ENCODE measurements around the gene GMDS.

The GMDS gene

GRCh38 chr6:2021713-2022125, 223.7 kb downstream of the GMDS start:
- ChIA-PET CTCF (no interaction called here), POLR2A (ENCODE audit: low non-redundant PET) (interaction anchor here (0.6 kb wide), 1 partner anchor 435 kb away, joined by 7 read pairs; no protein-coding TSS in a partner anchor)
- peak; percentile 62 for DNase-seq (ENCODE audit: low spot score)
- peak overlapping the region; percentile 78 for H3K27ac ChIP-seq
- no peak for TF ChIP-seq CTCF (conservative IDR thresholded peaks at IDR 0.05; ENCODE audit: low read depth)

- H3K27ac ChIP-seq: no peak overlapping the region
- ChIA-PET CTCF (no interaction called here), POLR2A (ENCODE audit: low non-redundant PET) (no interaction called here)
- TF ChIP-seq CTCF (conservative IDR thresholded peaks at IDR 0.05; ENCODE audit: low read depth): no peak
- peak; percentile 73 for DNase-seq (ENCODE audit: low spot score)
Observed at GRCh38 chr6:2020909-2021308, 224.5 kb downstream of the GMDS start.

GRCh38 chr6:2019051-2019450, 226.4 kb downstream of the GMDS start:
- no peak for TF ChIP-seq CTCF (conservative IDR thresholded peaks at IDR 0.05; ENCODE audit: low read depth)
- ChIA-PET POLR2A (ENCODE audit: low non-redundant PET) (no interaction called here), CTCF (interaction anchor here (0.7 kb wide), 1 partner anchor 51 kb away, joined by 3 read pairs; no protein-coding TSS in a partner anchor)

GRCh38 chr6:2016040-2016439, 229.4 kb downstream of the GMDS start:
- DNase-seq (ENCODE audit: low spot score): no peak
- TF ChIP-seq CTCF (conservative IDR thresholded peaks at IDR 0.05; ENCODE audit: low read depth): no peak
- H3K27ac ChIP-seq: no peak overlapping the region
- ChIA-PET POLR2A (ENCODE audit: low non-redundant PET) (no interaction called here), CTCF (interaction anchor here (0.6 kb wide), 1 partner anchor 217 kb away, joined by 3 read pairs; no protein-coding TSS in a partner anchor)

More at GRCh38 chr6:2019051-2019450, 226.4 kb downstream of the GMDS start:
- DNase-seq (ENCODE audit: low spot score): no peak
- H3K27ac ChIP-seq: no peak overlapping the region

- POLR2A ChIA-PET (ENCODE audit: low non-redundant PET): no interaction called here
Observed at GRCh38 chr6:2008383-2008976, 236.9 kb downstream of the GMDS start.

GRCh38 chr6:2007165-2007564, 238.2 kb downstream of the GMDS start:
- POLR2A ChIA-PET (ENCODE audit: low non-redundant PET): no interaction called here
- TF ChIP-seq CTCF (conservative IDR thresholded peaks at IDR 0.05; ENCODE audit: low read depth): no peak
- CTCF ChIA-PET: no interaction called here
- H3K27ac ChIP-seq: no peak overlapping the region
- no peak for DNase-seq (ENCODE audit: low spot score)

More at GRCh38 chr6:2008383-2008976, 236.9 kb downstream of the GMDS start:
- no peak for TF ChIP-seq CTCF (conservative IDR thresholded peaks at IDR 0.05; ENCODE audit: low read depth)
- no peak for DNase-seq (ENCODE audit: low spot score)
- no peak overlapping the region for H3K27ac ChIP-seq
- CTCF ChIA-PET: interaction anchor here (0.6 to 1.0 kb wide), 2 partner anchors 19 to 730 kb away, joined by 3 to 4 read pairs; no protein-coding TSS in a partner anchor

Measured in RWPE1 (cell line).